Measurements from ENCODE around the gene PRSS23.

DNA sequence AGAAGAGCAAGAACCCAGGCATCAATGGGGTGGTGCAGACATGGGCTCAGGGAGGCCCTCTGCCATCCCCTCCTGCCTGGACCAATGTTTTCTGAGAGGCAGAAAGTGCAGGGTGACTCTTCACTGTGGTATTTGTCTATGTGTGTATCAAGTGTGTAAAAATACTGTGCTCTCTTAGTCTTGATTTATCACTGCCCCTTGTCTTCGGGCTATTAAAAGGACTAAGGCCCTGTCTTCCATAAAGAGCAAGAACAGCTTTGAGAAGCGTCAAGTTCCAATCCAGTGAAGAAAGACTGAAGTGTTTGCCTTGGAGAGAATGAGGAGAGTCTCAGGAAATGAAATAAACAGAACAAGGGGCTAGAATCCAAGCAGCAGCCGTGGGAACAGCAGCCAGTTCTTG lies 14.4 kb downstream of the PRSS23 start:
- TF ChIP-seq, protein P1, sequence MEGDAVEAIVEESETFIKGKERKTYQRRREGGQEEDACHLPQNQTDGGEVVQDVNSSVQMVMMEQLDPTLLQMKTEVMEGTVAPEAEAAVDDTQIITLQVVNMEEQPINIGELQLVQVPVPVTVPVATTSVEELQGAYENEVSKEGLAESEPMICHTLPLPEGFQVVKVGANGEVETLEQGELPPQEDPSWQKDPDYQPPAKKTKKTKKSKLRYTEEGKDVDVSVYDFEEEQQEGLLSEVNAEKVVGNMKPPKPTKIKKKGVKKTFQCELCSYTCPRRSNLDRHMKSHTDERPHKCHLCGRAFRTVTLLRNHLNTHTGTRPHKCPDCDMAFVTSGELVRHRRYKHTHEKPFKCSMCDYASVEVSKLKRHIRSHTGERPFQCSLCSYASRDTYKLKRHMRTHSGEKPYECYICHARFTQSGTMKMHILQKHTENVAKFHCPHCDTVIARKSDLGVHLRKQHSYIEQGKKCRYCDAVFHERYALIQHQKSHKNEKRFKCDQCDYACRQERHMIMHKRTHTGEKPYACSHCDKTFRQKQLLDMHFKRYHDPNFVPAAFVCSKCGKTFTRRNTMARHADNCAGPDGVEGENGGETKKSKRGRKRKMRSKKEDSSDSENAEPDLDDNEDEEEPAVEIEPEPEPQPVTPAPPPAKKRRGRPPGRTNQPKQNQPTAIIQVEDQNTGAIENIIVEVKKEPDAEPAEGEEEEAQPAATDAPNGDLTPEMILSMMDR (IDR thresholded peaks at IDR 0.05): no peak
- TF ChIP-seq POLR2A (IDR thresholded peaks at IDR 0.05): no peak
- TF ChIP-seq EP300 (IDR thresholded peaks at IDR 0.05): no peak
